H54 (cell line): ENCODE results near the gene AURKA.
A peak's percentile ranks its signal among the peaks of the same experiment; 100 is the strongest.

Source experiments
- DNase-seq: peaks from one replicate; pipeline ENCODE4 v3.0.0; 2011; ENCODE audit warnings: low spot score, mixed read lengths; ENCODE audit not compliant: insufficient read length
- FAIRE-seq: peaks from 3 replicates; lab custom pipeline; 2011; peaks lifted over from hg19 to GRCh38; lab: Jason Lieb, UNC
- POLR2A ChIP-seq: IDR thresholded peaks from 2 replicates; pipeline ENCODE4 v1.6.1; 2011; ENCODE audit warnings: low read depth, mild to moderate bottlenecking, low read length

The AURKA gene

DNA sequence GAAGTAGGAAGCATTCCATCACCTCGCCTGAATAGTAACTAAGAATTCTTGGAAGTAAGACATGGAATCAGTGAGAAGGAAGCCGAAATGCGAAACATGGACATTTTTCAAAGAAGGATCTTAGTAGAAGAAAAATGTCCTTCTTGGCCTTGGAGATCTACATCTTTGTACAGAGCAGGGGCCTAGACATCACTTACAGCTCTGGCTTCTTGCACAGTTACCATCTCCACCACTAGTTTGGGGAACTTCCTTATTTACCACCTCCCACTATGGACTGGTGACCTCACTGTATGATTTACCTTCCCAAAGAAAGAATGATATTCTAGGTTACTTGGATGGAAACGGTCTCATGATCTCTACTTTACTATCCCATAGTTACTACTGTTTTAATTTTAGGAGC is 35.8 kb upstream of the AURKA start:
- no peak for TF ChIP-seq POLR2A

DNA sequence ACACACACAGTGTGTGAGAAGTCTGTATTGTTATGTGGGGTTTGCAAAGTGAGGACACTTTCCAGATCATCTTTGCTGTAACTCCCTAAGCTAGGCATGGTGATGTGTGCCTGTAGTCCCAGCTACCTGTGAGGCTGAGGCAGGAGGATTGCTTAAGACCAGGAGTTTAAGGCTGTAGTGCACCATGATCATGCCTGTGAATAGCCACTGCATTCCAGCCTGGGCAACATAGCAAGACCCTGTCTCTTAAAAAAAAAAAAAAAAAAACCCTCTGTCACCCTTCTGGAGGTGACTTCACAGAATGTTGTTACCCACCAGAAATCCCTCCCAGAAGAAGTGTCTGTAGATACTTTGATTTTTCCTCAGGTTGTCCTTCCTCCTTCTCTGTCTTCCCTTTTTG is 34.9 kb upstream of the AURKA start:
- TF ChIP-seq POLR2A = no peak
- FAIRE-seq (no peak), DNase-seq (no peak)

More for the DNA sequence above, 35.8 kb upstream of the AURKA start:
- DNase-seq = no peak
- FAIRE-seq = no peak

DNA sequence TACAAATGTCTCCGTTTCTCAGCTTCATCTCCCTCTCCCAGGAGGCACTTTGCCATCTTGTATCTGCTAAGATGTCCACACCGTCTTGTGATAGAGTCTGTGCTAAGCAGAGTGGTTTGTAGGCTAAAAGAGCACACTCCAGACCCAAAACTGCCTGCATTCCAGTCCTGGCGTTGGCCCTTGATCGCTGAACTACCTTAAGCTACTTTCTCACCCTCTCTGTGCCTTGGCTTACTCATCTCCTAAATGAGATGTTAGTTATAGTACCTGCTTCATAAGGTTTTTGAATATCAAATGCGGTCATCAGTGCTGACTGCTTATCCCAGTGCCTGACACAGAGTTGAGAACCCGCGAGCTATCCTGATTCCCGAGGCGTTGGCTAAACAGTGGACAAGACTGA is 34.0 kb upstream of the AURKA start:
- DNase-seq (no peak), FAIRE-seq (no peak)
- no peak for TF ChIP-seq POLR2A

- TF ChIP-seq POLR2A = no peak
- no peak for FAIRE-seq
- no peak for DNase-seq
Measured at GRCh38 chr20:56424931-56425330, 32.9 kb upstream of the AURKA start.

GRCh38 chr20:56423886-56424285 is 31.9 kb upstream of the AURKA start:
- DNase-seq (no peak), FAIRE-seq (no peak)
- TF ChIP-seq POLR2A = no peak

GRCh38 chr20:56423211-56423610 is 31.2 kb upstream of the AURKA start:
- no peak for FAIRE-seq

GRCh38 chr20:56422824-56423189 is 30.8 kb upstream of the AURKA start:
- FAIRE-seq (no peak), DNase-seq (no peak)
- no peak for TF ChIP-seq POLR2A

More at GRCh38 chr20:56423211-56423610, 31.2 kb upstream of the AURKA start:
- TF ChIP-seq POLR2A = no peak
- DNase-seq = no peak

DNA sequence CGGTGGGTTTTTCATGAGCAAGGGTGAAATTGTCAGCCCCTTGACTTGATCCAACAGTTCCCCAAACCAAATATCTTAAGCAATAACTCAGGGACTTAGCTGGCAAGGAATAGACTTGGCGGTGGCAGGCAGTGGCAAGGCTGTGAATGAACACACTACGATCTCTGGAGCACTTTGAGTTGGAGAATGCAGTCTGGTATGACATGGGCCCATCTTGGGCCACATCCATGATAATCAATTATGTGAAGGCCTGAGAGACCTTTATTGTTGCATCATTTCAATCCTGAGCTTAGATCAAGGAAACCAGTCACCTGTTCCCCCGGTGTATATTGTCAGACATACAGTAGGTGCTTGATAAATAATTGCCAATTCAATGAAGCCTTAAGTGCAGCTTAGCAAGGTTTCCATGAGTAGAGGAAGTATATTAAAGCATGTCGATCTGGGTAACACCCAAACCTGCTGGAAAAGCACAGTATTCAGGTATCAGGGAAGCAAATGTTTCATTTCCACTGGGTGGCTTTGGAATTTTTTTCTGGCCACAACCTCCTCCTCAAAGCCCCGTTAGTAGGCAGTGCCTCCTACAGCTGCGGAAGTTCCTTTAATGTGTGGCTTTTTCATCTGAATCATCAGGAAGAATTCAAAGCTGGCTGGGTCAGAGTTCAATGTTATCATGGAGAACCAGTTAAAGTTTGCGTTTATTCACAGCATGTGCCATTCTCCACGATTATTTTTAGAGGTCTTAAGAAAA is 30.2 kb upstream of the AURKA start:
- DNase-seq (peak; percentile 66), FAIRE-seq (no peak)
- TF ChIP-seq POLR2A = no peak

- FAIRE-seq (no peak), DNase-seq (no peak)
- TF ChIP-seq POLR2A = no peak
Measured at GRCh38 chr20:56420940-56421688, 29.1 kb upstream of the AURKA start.

GRCh38 chr20:56420028-56420427 is 28.0 kb upstream of the AURKA start:
- DNase-seq = no peak
- no peak for TF ChIP-seq POLR2A
- no peak for FAIRE-seq

- DNase-seq = no peak
- no peak for TF ChIP-seq POLR2A
- FAIRE-seq = no peak
Measured at GRCh38 chr20:56418385-56418861, 26.4 kb upstream of the AURKA start.

DNA sequence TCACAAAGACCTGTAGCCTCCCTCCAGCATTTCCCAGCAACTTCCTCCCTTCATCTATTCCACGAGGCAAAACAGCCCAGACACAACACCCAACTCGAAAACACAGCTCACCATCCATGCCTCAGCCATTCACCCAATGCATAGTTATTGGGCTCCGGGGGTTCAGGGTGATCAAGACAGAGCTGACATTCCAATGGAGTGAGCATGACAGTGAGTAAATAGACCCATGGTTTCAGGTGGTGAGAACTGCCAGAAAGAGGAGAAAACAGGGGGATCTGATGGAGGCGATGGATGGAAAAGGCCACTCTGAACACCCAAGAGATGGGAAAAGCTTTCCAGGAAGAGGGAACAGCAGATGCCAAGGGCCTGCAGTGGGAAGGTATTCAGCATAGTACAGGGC is 25.9 kb upstream of the AURKA start:
- peak; percentile 26 for DNase-seq
- FAIRE-seq = no peak
- TF ChIP-seq POLR2A = no peak

- TF ChIP-seq POLR2A = no peak
- FAIRE-seq (no peak), DNase-seq (no peak)
Measured at GRCh38 chr20:56417402-56417801, 25.4 kb upstream of the AURKA start.

DNA sequence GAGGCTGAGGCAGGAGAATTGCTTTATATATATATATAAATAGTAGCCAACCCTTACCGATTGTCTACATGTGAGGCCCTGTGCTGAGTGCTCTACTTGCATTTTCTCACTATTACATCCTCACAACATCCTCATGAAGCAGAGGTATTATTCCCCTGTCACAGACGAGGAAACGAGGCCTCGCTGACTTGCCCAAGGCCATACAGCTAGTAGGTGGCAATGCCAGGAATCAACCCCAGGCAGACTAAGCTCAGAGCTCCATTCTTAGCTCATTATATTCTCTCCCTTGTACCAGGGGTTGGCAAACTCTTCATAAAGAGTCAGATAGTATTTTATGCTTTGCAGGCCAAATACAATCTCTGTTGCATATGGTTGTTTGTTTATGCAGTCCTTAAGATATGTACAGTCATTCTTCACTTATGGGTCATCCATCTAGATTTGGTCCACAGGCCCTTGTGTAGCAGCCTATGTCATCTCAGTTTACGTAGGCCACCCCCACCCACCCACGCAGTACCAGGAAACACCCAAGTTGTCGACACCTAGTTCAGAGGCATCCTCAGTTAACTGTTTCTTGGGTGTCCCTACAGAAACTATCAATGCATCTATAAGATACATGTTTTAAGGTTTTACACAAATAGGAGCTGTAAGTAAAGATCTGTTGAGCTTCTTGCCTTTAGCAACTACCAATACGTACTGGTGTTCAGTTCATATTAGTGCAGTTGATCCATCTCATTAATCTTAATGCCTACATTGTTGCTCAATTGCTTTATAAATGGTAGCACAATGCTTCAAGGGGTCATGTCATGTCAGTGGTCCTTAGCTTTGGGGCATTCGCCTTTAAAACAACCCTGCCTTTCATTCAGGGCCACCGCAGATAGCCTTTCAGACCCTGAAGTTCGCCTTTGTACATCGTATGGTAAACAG is 23.1 kb upstream of the AURKA start:
- DNase-seq (no peak), FAIRE-seq (no peak)
- no peak for TF ChIP-seq POLR2A

- TF ChIP-seq POLR2A = no peak
- FAIRE-seq = no peak
- DNase-seq = no peak
Measured at GRCh38 chr20:56412949-56413348, 20.9 kb upstream of the AURKA start.
